K562 (cell line): ENCODE results near the gene RPS27. TPM values are rescaled to one million over a fixed set of nuclear protein-coding genes. Genes with fewer than 3 reads are reported as not detected.

Experiments
- ATAC-seq: fragments of 200-7000 bp; cut with Tn5 transposase; 3 replicates; pipeline ENCODE4 v1.9.1; 2020; ENCODE audit warnings: moderate library complexity
- BruUV-seq: library from RNA; stranded (reverse); fragments of 400-500 nt; replicated peaks from 2 replicates; lab custom pipeline; 2021; lab: Mats Ljungman, UMichigan
- CTCF ChIA-PET: fragments of 300-600 bp; formaldehyde crosslinking; extraction: SDS; loops from one replicate; lab custom pipeline; 2021; ENCODE audit warnings: low intra/inter-chr PET ratio; lab: Yijun Ruan, JAX
- POLR2A ChIA-PET: fragments of 300-600, 350-650 bp; sonication (Branson Sonifier 250); formaldehyde crosslinking; extraction: SDS; loops from one replicate; lab custom pipeline; 2021; ENCODE audit warnings: antibody characterized with exemption, inconsistent platforms; lab: Yijun Ruan, JAX
- DNase-seq, 4 experiments: peaks; one replicate each; pipeline versions ENCODE4 v3.0.0 to v3.0.0-alpha.2; 2011 to 2018; ENCODE audit warnings: low spot score in 3 of 4, mixed read lengths in 3 of 4; ENCODE audit errors: extremely low read depth in 1 of 4
- FAIRE-seq: peaks from 2 replicates; lab custom pipeline; 2011; peaks lifted over from hg19 to GRCh38; lab: Jason Lieb, UNC
- H2AFZ ChIP-seq: 2 replicates; pipeline ENCODE4 v1.6.0; 2011; ENCODE audit warnings: low read depth, low read length, control low read depth, inconsistent platforms
- H3K27ac ChIP-seq: fragments of 200-600 bp; 3 replicates; pipeline ENCODE4 v1.8.0; 2011; ENCODE audit warnings: low read depth, mild to moderate bottlenecking, control low read depth, inconsistent platforms, low read length, moderate library complexity, mixed read lengths; ENCODE audit errors: extremely low read depth
- H3K27me3 ChIP-seq, 2 experiments: fragments of 300-600 bp in 1 of 2; 2 replicates in 1 of 2; 3 replicates in 1 of 2; pipeline versions ENCODE4 v1.6.0 to v1.8.0; 2011; ENCODE audit warnings: inconsistent platforms in 2 of 2, low read length in 2 of 2, mild to moderate bottlenecking in 1 of 2, mixed read lengths in 1 of 2, moderate library complexity in 1 of 2; ENCODE audit not compliant: control insufficient read depth in 2 of 2, insufficient read depth in 2 of 2
- H3K36me3 ChIP-seq: fragments of 300-600 bp; 3 replicates; pipeline ENCODE4 v1.8.0; 2011; ENCODE audit warnings: mild to moderate bottlenecking, low read length, inconsistent platforms; ENCODE audit not compliant: control insufficient read depth, insufficient read depth
- H3K4me1 ChIP-seq, 2 experiments: fragments of 200-600 bp in 1 of 2; replicated peaks in 1 of 2; 2 replicates in 1 of 2; 3 replicates in 1 of 2; pipeline versions ENCODE4 v1.5.1 to v1.8.0; 2011; ENCODE audit warnings: inconsistent platforms in 2 of 2, low read length in 2 of 2, mild to moderate bottlenecking in 1 of 2, mixed read lengths in 1 of 2, moderate library complexity in 1 of 2; ENCODE audit not compliant: control insufficient read depth in 2 of 2, insufficient read depth in 2 of 2
- H3K4me2 ChIP-seq: 2 replicates; pipeline ENCODE4 v1.6.1; 2011; ENCODE audit warnings: low read length, control low read depth, inconsistent platforms, mixed read lengths; ENCODE audit not compliant: insufficient read depth
- H3K4me3 ChIP-seq: fragments of 200-600 bp; sonication (generic), shearing (Covaris generic); 2 replicates; pipeline ENCODE4 v1.5.1; 2016; ENCODE audit warnings: control low read depth, inconsistent platforms
- H3K79me2 ChIP-seq: fragments of 200-600 bp; 3 replicates; pipeline ENCODE4 v1.8.0; 2011; ENCODE audit warnings: low read length, inconsistent platforms; ENCODE audit not compliant: control insufficient read depth, insufficient read depth
- H3K9ac ChIP-seq, 2 experiments: 2 replicates each; pipeline versions ENCODE4 v1.6.0 to v1.6.1; 2011; ENCODE audit warnings: low read depth in 2 of 2, low read length in 2 of 2, control low read depth in 1 of 2, inconsistent platforms in 1 of 2, mild to moderate bottlenecking in 1 of 2, mixed read lengths in 1 of 2; ENCODE audit not compliant: insufficient read depth in 1 of 2
- H3K9me1 ChIP-seq: one replicate; pipeline ENCODE4 v1.6.0; 2011; ENCODE audit warnings: inconsistent platforms, mild to moderate bottlenecking, low read length, moderate library complexity; ENCODE audit not compliant: control insufficient read depth, insufficient read depth
- H3K9me3 ChIP-seq: replicated peaks from 2 replicates; pipeline ENCODE4 v1.5.1; 2011; ENCODE audit warnings: low read depth, low read length, inconsistent platforms; ENCODE audit not compliant: control insufficient read depth, insufficient read depth
- H4K20me1 ChIP-seq: replicated peaks from 2 replicates; pipeline ENCODE4 v1.6.1; 2011; ENCODE audit warnings: low read length, inconsistent platforms, mixed read lengths; ENCODE audit not compliant: control insufficient read depth, insufficient read depth
- BRD9 ChIP-seq: fragments of 450-650 bp; IDR thresholded peaks from 2 replicates; pipeline ENCODE4 v1.6.1; 2018; ENCODE audit warnings: low read depth; ENCODE audit not compliant: partially characterized antibody
- FUS ChIP-seq: fragments of 200-400 bp; formaldehyde crosslinking; optimal IDR thresholded peaks from 2 replicates; pipeline ENCODE3; 2017; ENCODE audit warnings: low read depth, low read length
- HNRNPH1 ChIP-seq: fragments of 200-400 bp; formaldehyde crosslinking; optimal IDR thresholded peaks from 2 replicates; pipeline ENCODE3; 2017; ENCODE audit warnings: low read depth, mild to moderate bottlenecking, low read length, moderate library complexity
- NONO ChIP-seq, 2 experiments: fragments of 200-400 bp in 1 of 2; fragments of 450-650 bp in 1 of 2; formaldehyde crosslinking in 1 of 2; IDR thresholded peaks; 2 replicates each; pipeline ENCODE4 v1.6.1; 2017; ENCODE audit warnings: low read depth in 2 of 2, mild to moderate bottlenecking in 2 of 2, moderate library complexity in 2 of 2, low read length in 1 of 2
- PTBP1 ChIP-seq: fragments of 200-400 bp; formaldehyde crosslinking; IDR thresholded peaks from 2 replicates; pipeline ENCODE4 v1.6.1; 2017; ENCODE audit warnings: low read depth, low read length
- SIN3A ChIP-seq, 2 experiments: fragments of 150-350 bp in 1 of 2; IDR thresholded peaks; 2 replicates each; pipeline ENCODE4 v1.6.1; 2011 to 2016; ENCODE audit warnings: borderline replicate concordance in 2 of 2, low read depth in 2 of 2, low read length in 2 of 2, mild to moderate bottlenecking in 2 of 2, moderate library complexity in 2 of 2; ENCODE audit not compliant: control insufficient read depth in 1 of 2
- SIN3B ChIP-seq: fragments of 450-650 bp; IDR thresholded peaks from 2 replicates; pipeline ENCODE4 v1.6.1; 2017; ENCODE audit warnings: low read depth, mild to moderate bottlenecking, moderate library complexity
- SRSF7 ChIP-seq: fragments of 200-400 bp; formaldehyde crosslinking; optimal IDR thresholded peaks from 2 replicates; pipeline ENCODE3; 2017; ENCODE audit warnings: mild to moderate bottlenecking, low read depth, low read length
- TGIF2 ChIP-seq: sonication (generic); formaldehyde crosslinking; IDR thresholded peaks from 2 replicates; pipeline ENCODE4 v1.8.1; 2022; ENCODE audit warnings: mild to moderate bottlenecking, missing genetic modification reagents, moderate library complexity
- ZC3H8 ChIP-seq: fragments of 450-650 bp; IDR thresholded peaks from 2 replicates; pipeline ENCODE4 v1.6.1; 2017
- ZNF124 ChIP-seq: sonication (generic); formaldehyde crosslinking; IDR thresholded peaks from 2 replicates; pipeline ENCODE4 v1.8.1; 2022; ENCODE audit warnings: missing genetic modification reagents
- ZNF408 ChIP-seq: fragments of 250-450 bp; sonication (Bioruptor Pico); IDR thresholded peaks from 2 replicates; pipeline ENCODE4 v1.4.0; 2020; ENCODE audit warnings: low read depth, mild to moderate bottlenecking, moderate library complexity
- ZNF764 ChIP-seq: fragments of 250-450 bp; sonication (Bioruptor Pico); IDR thresholded peaks from 2 replicates; pipeline ENCODE4 v1.4.0; 2020; ENCODE audit warnings: low read depth, mild to moderate bottlenecking, moderate library complexity
- WGBS: fragments of 100-300 bp; shearing (Covaris generic); methylation state at CpG from one replicate; pipeline ENCODE4 v1.1.6; 2016; ENCODE audit warnings: low coverage, mixed read lengths; ENCODE audit not compliant: insufficient coverage; ENCODE audit errors: missing lambda C conversion rate; 5-methylcytosine and 5-hydroxymethylcytosine counted together
- in situ Hi-C: fragments of 300-500 bp; cut with MboI; formaldehyde crosslinking; loops from 4 replicates; pipeline ENCODE4 v1.15.0; 2018; ENCODE audit warnings: inconsistent platforms, mixed read lengths
- intact Hi-C: fragments of 100-400 bp; cut with micrococcal nuclease; formaldehyde crosslinking; loops from 2 replicates; pipeline ENCODE4 v1.14.2; 2022
- polyA plus RNA-seq, 8 experiments: library from polyadenylated mRNA; depleted of rRNA in 4 of 8; stranded (reverse) in 5 of 8; unstranded in 3 of 8; fragments of >200 nt; fragmentation: Nextera tagmentation in 2 of 8; fragmentation: Illumina TruSeq in 1 of 8; extraction: Ambion mirVana in 2 of 8; extraction: Trizol in 1 of 8; gene quantifications; 2 replicates each; pipeline versions ENCODE4 v1.2.1 to v1.2.3, GENCODE V29; 2011 to 2014; ENCODE audit warnings: inconsistent platforms in 1 of 8, missing spikeins in 1 of 8
- total RNA-seq, 7 experiments: library from RNA; depleted of rRNA in 6 of 7; stranded (reverse); fragments of >200 nt in 6 of 7; fragmentation: Illumina TruSeq in 2 of 7; extraction: Trizol in 2 of 7; gene quantifications; 2 replicates each; pipeline versions ENCODE4 v1.2.1 to v1.2.3, GENCODE V29; 2011 to 2021; ENCODE audit warnings: low replicate concordance in 1 of 7
- TF ChIP-seq, protein P1 (sequence below): fragments of 250-450 bp; sonication (Bioruptor Pico); IDR thresholded peaks from 2 replicates; pipeline ENCODE4 v1.4.0; 2020; ENCODE audit warnings: borderline replicate concordance
- TF ChIP-seq, protein P2 (sequence below), 2 experiments: fragments of 450-650 bp in 1 of 2; sonication (generic) in 1 of 2; formaldehyde crosslinking; conservative IDR thresholded peaks; 2 replicates each; pipeline versions ENCODE4 v1.4.0 to v1.8.1; 2020 to 2022; ENCODE audit warnings: mild to moderate bottlenecking in 1 of 2, missing genetic modification reagents in 1 of 2
- TF ChIP-seq, protein P3 (sequence below), 2 experiments: fragments of 250-450 bp in 1 of 2; fragments of 450-650 bp in 1 of 2; sonication (Bioruptor Pico) in 1 of 2; IDR thresholded peaks; 2 replicates each; pipeline versions ENCODE4 v1.6.1 to v1.8.0; 2016 to 2021; ENCODE audit warnings: mild to moderate bottlenecking in 2 of 2, moderate library complexity in 2 of 2, missing compliant biosample characterization in 1 of 2, missing genetic modification characterization in 1 of 2
- TF ChIP-seq, protein P4 (sequence below): fragments of 450-650 bp; formaldehyde crosslinking; IDR thresholded peaks from 2 replicates; pipeline ENCODE4 v1.4.0; 2022; ENCODE audit warnings: missing genetic modification characterization

The RPS27 gene
- total and polyA plus RNA-seq, 9 of the 15 experiments (the other 6 are each of a cell fraction or from before 2014, with no cell fraction given), result 2,091 to 9,377 (median 6,706) TPM

DNA sequence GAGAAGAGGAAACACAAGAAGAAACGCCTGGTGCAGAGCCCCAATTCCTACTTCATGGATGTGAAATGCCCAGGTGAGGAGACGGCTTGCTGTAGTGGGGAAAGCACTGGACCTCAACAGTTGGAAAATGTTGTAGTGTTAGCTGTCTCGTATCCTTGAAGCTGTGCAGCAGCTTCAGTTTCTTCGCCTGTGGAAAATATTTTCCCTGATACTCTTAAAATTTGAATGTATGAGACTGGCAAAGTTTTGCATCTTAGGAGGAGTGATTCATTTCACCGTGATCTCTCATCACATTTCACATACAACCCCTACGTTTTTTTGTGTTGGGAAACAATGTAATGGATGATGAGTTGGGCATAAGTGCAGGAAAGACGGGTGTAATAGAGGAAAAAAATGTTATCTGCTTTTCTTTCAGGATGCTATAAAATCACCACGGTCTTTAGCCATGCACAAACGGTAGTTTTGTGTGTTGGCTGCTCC is 629 bp downstream of the RPS27 start:
- FAIRE-seq, result no peak
- Histone ChIP-seq H3K9ac (peak overlapping the region; percentile 97), H3K27me3 (no peaks in the 10 kb centered on the region), H3K4me1 (peaks cover 4 to 11% of the 10 kb centered on the region in 2 experiments; a peak in 2 of 5 replicates), H3K4me3 (peak overlapping the region; percentile 81), H3K27ac (peak overlapping the region; percentile 98), H3K9me3 (no peaks in the 10 kb centered on the region), H4K20me1 (no peaks in the 10 kb centered on the region; the same call in 1 of the 2 replicates), H3K4me2 (peak overlapping the region; percentile 98), H3K36me3 (peaks cover 43% of the 10 kb centered on the region), H3K79me2 (peaks cover 27% of the 10 kb centered on the region), H3K9me1 (no peaks in the 10 kb centered on the region), H2AFZ (0 out of 2 replicates have a peak overlapping the region, but pooled peaks have one; percentile 98)
- in situ Hi-C loops (no loop called here), intact Hi-C loops (loop anchor here (5.0 kb wide), 1 partner anchor 191 kb away; no protein-coding TSS in a partner anchor)
- WGBS, result under 1% methylated on average over 8 of the region's 9 CpGs
- ATAC-seq, result no peak
- POLR2A ChIA-PET, result interaction anchor here (0.6 to 4.4 kb wide), 58 partner anchors 10 to 496 kb away, joined by 3 to 104 read pairs (median 5); partner anchors contain the start of genes CREB3L4, CRTC2, DENND4B and GATAD2B
- TSS peak; percentile 84 for BruUV-seq
- no peak for DNase-seq
- CTCF ChIA-PET, result interaction anchor here (0.6 kb wide), 1 partner anchor 275 kb away, joined by 7 read pairs; no protein-coding TSS in a partner anchor
- TF ChIP-seq SIN3A (IDR thresholded peaks at IDR 0.05; ENCODE audit: borderline replicate concordance in 2 of 2, control insufficient read depth in 1 of 2, low read depth in 2 of 2, low read length in 2 of 2) (no peak), ZNF764 (CRISPR knock-in tag) (no peak), ZNF124 (CRISPR knock-in tag) (no peak), SRSF7 (no peak), TGIF2 (CRISPR knock-in tag) (peak; percentile 73; the same call in 1 of the 2 replicates), PTBP1 (no peak), SIN3B (no peak), HNRNPH1 (no peak), BRD9 (no peak), NONO (IDR thresholded peaks at IDR 0.05; ENCODE audit: low read depth in 2 of 2, low read length in 1 of 2) (no peak), FUS (no peak), ZC3H8 (no peak), ZNF408 (no peak)
- TF ChIP-seq, protein P1, sequence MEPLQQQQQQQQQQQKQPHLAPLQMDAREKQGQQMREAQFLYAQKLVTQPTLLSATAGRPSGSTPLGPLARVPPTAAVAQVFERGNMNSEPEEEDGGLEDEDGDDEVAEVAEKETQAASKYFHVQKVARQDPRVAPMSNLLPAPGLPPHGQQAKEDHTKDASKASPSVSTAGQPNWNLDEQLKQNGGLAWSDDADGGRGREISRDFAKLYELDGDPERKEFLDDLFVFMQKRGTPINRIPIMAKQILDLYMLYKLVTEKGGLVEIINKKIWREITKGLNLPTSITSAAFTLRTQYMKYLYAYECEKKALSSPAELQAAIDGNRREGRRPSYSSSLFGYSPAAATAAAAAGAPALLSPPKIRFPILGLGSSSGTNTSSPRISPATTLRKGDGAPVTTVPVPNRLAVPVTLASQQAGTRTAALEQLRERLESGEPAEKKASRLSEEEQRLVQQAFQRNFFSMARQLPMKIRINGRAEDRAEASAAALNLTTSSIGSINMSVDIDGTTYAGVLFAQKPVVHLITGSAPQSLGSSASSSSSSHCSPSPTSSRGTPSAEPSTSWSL (CRISPR knock-in tag), result no peak
- TF ChIP-seq, protein P2, sequence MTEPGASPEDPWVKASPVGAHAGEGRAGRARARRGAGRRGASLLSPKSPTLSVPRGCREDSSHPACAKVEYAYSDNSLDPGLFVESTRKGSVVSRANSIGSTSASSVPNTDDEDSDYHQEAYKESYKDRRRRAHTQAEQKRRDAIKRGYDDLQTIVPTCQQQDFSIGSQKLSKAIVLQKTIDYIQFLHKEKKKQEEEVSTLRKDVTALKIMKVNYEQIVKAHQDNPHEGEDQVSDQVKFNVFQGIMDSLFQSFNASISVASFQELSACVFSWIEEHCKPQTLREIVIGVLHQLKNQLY (CRISPR knock-in tag; conservative IDR thresholded peaks at IDR 0.05), result no peak
- TF ChIP-seq, protein P3, sequence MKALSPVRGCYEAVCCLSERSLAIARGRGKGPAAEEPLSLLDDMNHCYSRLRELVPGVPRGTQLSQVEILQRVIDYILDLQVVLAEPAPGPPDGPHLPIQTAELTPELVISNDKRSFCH (CRISPR knock-in tag; IDR thresholded peaks at IDR 0.05), result no peak
- TF ChIP-seq, protein P3 (tag; IDR thresholded peaks at IDR 0.05), result no peak
- TF ChIP-seq, protein P4, sequence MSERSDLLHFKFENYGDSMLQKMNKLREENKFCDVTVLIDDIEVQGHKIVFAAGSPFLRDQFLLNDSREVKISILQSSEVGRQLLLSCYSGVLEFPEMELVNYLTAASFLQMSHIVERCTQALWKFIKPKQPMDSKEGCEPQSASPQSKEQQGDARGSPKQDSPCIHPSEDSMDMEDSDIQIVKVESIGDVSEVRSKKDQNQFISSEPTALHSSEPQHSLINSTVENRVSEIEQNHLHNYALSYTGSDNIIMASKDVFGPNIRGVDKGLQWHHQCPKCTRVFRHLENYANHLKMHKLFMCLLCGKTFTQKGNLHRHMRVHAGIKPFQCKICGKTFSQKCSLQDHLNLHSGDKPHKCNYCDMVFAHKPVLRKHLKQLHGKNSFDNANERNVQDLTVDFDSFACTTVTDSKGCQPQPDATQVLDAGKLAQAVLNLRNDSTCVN (CRISPR knock-in tag), result no peak
